HG02884 (cell line): ENCODE results near the gene ITPA.

Experiments
- ATAC-seq: cut with Tn5 transposase; IDR thresholded peaks from one replicate; pipeline ENCODE4 v1.9.1; 2021; ENCODE audit warnings: mild to moderate bottlenecking, moderate library complexity; ENCODE audit not compliant: unreplicated experiment

Gene ITPA

GRCh38 chr20:3240776-3241363 is 31.6 kb downstream of the ITPA start:
- no peak for ATAC-seq

GRCh38 chr20:3242172-3242692 is 32.9 kb downstream of the ITPA start:
- ATAC-seq, result no peak

- ATAC-seq, result no peak
These were observed 34.5 kb downstream of the ITPA start for GRCh38 chr20:3243718-3244358.

- no peak for ATAC-seq
These were observed 35.3 kb downstream of the ITPA start for GRCh38 chr20:3244613-3245012.

- no peak for ATAC-seq
These were observed 35.9 kb downstream of the ITPA start for GRCh38 chr20:3245156-3245555.

- no peak for ATAC-seq
These were observed 36.4 kb downstream of the ITPA start for GRCh38 chr20:3245711-3246110.

GRCh38 chr20:3246682-3247081 is 37.4 kb downstream of the ITPA start:
- ATAC-seq, result no peak

GRCh38 chr20:3247638-3248037 is 38.3 kb downstream of the ITPA start:
- ATAC-seq, result no peak

GRCh38 chr20:3248167-3248992 is 39.1 kb downstream of the ITPA start:
- ATAC-seq, result no peak

- no peak for ATAC-seq
These were observed 39.7 kb downstream of the ITPA start for GRCh38 chr20:3248993-3249347.

GRCh38 chr20:3250091-3250504 is 40.8 kb downstream of the ITPA start:
- no peak for ATAC-seq

GRCh38 chr20:3251806-3252205 is 42.5 kb downstream of the ITPA start:
- ATAC-seq, result no peak

GRCh38 chr20:3255728-3256127 is 46.4 kb downstream of the ITPA start:
- no peak for ATAC-seq

GRCh38 chr20:3258429-3258828 is 49.1 kb downstream of the ITPA start:
- no peak for ATAC-seq

- ATAC-seq, result no peak
These were observed 53.3 kb downstream of the ITPA start for GRCh38 chr20:3262566-3262965.

- no peak for ATAC-seq
These were observed 60.8 kb downstream of the ITPA start for GRCh38 chr20:3270051-3270450.

GRCh38 chr20:3273371-3273770 is 64.1 kb downstream of the ITPA start:
- ATAC-seq, result no peak
